Gastroesophageal sphincter (tissue), 3 donors: ENCODE data around the gene STARD3.

Source experiments
- EP300 ChIP-seq: sonication (generic); formaldehyde crosslinking; IDR thresholded peaks from one replicate; pipeline ENCODE4 v1.6.1; 2017; ENCODE audit warnings: antibody characterized with exemption, mild to moderate bottlenecking
- POLR2A ChIP-seq, 2 donors: fragments of 450-650 bp; IDR thresholded peaks; one replicate each; pipeline ENCODE4 v1.6.1; 2017; ENCODE audit warnings: antibody characterized with exemption in 2 of 2, mild to moderate bottlenecking in 2 of 2, moderate library complexity in 1 of 2
- TF ChIP-seq, protein P1 (sequence below), 4 experiments: fragments of 200-600 bp in 2 of 4; fragments of 450-650 bp in 2 of 4; sonication (generic) in 1 of 4; IDR thresholded peaks; one replicate each; pipeline ENCODE4 v1.5.1; 2017 to 2019; ENCODE audit warnings: antibody characterized with exemption in 4 of 4, mild to moderate bottlenecking in 2 of 4, moderate library complexity in 2 of 4

DNA sequence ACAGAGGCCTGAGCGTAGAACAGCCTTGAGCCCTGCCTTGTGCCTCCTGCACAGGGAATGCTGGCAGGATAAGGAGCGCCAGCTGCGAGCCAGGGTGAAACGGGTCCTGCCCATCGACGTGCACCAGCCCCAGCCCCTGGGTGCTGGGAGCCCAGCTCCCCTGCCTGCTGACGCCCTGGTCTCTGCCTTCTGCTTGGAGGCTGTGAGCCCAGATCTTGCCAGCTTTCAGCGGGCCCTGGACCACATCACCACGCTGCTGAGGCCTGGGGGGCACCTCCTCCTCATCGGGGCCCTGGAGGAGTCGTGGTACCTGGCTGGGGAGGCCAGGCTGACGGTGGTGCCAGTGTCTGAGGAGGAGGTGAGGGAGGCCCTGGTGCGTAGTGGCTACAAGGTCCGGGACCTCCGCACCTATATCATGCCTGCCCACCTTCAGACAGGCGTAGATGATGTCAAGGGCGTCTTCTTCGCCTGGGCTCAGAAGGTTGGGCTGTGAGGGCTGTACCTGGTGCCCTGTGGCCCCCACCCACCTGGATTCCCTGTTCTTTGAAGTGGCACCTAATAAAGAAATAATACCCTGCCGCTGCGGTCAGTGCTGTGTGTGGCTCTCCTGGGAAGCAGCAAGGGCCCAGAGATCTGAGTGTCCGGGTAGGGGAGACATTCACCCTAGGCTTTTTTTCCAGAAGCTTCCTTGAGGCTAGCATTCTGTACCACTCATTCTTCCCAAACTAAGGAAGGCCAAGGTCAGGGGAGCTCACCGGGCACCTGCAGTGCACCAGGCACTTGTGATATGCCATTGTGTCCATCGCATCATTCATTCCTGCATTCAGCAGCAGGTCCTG is 33.2 kb downstream of the STARD3 start:
- TF ChIP-seq, protein P1, sequence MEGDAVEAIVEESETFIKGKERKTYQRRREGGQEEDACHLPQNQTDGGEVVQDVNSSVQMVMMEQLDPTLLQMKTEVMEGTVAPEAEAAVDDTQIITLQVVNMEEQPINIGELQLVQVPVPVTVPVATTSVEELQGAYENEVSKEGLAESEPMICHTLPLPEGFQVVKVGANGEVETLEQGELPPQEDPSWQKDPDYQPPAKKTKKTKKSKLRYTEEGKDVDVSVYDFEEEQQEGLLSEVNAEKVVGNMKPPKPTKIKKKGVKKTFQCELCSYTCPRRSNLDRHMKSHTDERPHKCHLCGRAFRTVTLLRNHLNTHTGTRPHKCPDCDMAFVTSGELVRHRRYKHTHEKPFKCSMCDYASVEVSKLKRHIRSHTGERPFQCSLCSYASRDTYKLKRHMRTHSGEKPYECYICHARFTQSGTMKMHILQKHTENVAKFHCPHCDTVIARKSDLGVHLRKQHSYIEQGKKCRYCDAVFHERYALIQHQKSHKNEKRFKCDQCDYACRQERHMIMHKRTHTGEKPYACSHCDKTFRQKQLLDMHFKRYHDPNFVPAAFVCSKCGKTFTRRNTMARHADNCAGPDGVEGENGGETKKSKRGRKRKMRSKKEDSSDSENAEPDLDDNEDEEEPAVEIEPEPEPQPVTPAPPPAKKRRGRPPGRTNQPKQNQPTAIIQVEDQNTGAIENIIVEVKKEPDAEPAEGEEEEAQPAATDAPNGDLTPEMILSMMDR (IDR thresholded peaks at IDR 0.05): no peak
- TF ChIP-seq EP300 (no peak), POLR2A (IDR thresholded peaks at IDR 0.05) (no peak)
